ENCODE results near the gene TMEM128. TPM values are rescaled to one million over a fixed set of nuclear protein-coding genes. Genes with fewer than 3 reads are reported as not detected.

Gene TMEM128
- total and polyA plus RNA-seq, 2 of the 13 experiments (the other 11 are each of a cell fraction or from before 2014, with no cell fraction given) = 19.4 to 27.9 TPM

GRCh38 chr4:4289941-4290850 is 42.2 kb upstream of the TMEM128 start, which contains the start of the genes LYAR and ZBTB49 (continued):
- TF ChIP-seq SIX1 (CRISPR knock-in tag; IDR thresholded peaks at IDR 0.05; ENCODE audit: borderline replicate concordance) (no peak), CEBPB (IDR thresholded peaks at IDR 0.05; ENCODE audit: borderline replicate concordance, low read depth, low read length) (no peak), ZNF205 (CRISPR knock-in tag; IDR thresholded peaks at IDR 0.05) (no peak; the same call in 1 of the 2 replicates), ATF7-NPFF (CRISPR knock-in tag; IDR thresholded peaks at IDR 0.05; ENCODE audit: low read depth) (peak; percentile 96), ZNF468 (CRISPR knock-in tag; IDR thresholded peaks at IDR 0.05) (peak; percentile 93; the same call in 1 of the 2 replicates), TMF1 (CRISPR knock-in tag; IDR thresholded peaks at IDR 0.05; ENCODE audit: low read depth) (no peak), SNAPC4 (CRISPR knock-in tag; IDR thresholded peaks at IDR 0.05) (peak; percentile 23; the same call in 1 of the 2 replicates), ASH2L (IDR thresholded peaks at IDR 0.05; ENCODE audit: insufficient read length, low read depth, low read length) (peak; percentile 80), KDM1A (CRISPR knock-in tag; IDR thresholded peaks at IDR 0.05) (no peak), NR2F6 (IDR thresholded peaks at IDR 0.05) (no peak), NR2F6 (CRISPR knock-in tag; IDR thresholded peaks at IDR 0.05) (peak; percentile 52; the same call in 1 of the 2 replicates), CREB1 (IDR thresholded peaks at IDR 0.05) (peak; percentile 85), CREB1 (CRISPR knock-in tag; IDR thresholded peaks at IDR 0.05) (peak; percentile 98), ZNF281 (CRISPR knock-in tag; IDR thresholded peaks at IDR 0.05; ENCODE audit: borderline replicate concordance) (no peak), ZNF740 (CRISPR knock-in tag; IDR thresholded peaks at IDR 0.05) (peak; percentile 96), ZNF160 (CRISPR knock-in tag; IDR thresholded peaks at IDR 0.05) (no peak; the same call in none of the 2 replicates), RARG (CRISPR knock-in tag; IDR thresholded peaks at IDR 0.05; ENCODE audit: low read depth) (no peak)

Data from HepG2 (cell line).